ENCODE measurements around the gene MACO1.

MACO1 gene

GRCh38 chr1:25451908-25452307 is 21.2 kb downstream of the MACO1 start:
- no peak for TF ChIP-seq FOXP2 (optimal IDR thresholded peaks at IDR 0.05; ENCODE audit: borderline replicate concordance, extremely low read depth, extremely low read length, insufficient read depth)
- no peak for TF ChIP-seq TAF1 (IDR thresholded peaks at IDR 0.05; ENCODE audit: borderline replicate concordance, insufficient read depth, low read length)
- TF ChIP-seq REST (IDR thresholded peaks at IDR 0.05; ENCODE audit: insufficient read depth in 1 of 2, low read depth in 2 of 2, low read length in 2 of 2): no peak
- TF ChIP-seq POLR2AphosphoS5 (IDR thresholded peaks at IDR 0.05; ENCODE audit: low read depth, low read length): no peak
- TF ChIP-seq SIN3A (IDR thresholded peaks at IDR 0.05; ENCODE audit: borderline replicate concordance, insufficient read depth, low read length): no peak

- TF ChIP-seq REST (IDR thresholded peaks at IDR 0.05; ENCODE audit: insufficient read depth in 1 of 2, low read depth in 2 of 2, low read length in 2 of 2): no peak
- no peak for TF ChIP-seq FOXP2 (optimal IDR thresholded peaks at IDR 0.05; ENCODE audit: borderline replicate concordance, extremely low read depth, extremely low read length, insufficient read depth)
- no peak for TF ChIP-seq TAF1 (IDR thresholded peaks at IDR 0.05; ENCODE audit: borderline replicate concordance, insufficient read depth, low read length)
- no peak for TF ChIP-seq SIN3A (IDR thresholded peaks at IDR 0.05; ENCODE audit: borderline replicate concordance, insufficient read depth, low read length)
- TF ChIP-seq POLR2AphosphoS5 (IDR thresholded peaks at IDR 0.05; ENCODE audit: low read depth, low read length): no peak
These were observed 25.8 kb downstream of the MACO1 start for GRCh38 chr1:25456502-25456901.

GRCh38 chr1:25458541-25459298 is 28.0 kb downstream of the MACO1 start:
- TF ChIP-seq REST (IDR thresholded peaks at IDR 0.05; ENCODE audit: insufficient read depth in 1 of 2, low read depth in 2 of 2, low read length in 2 of 2) (no peak), TAF1 (IDR thresholded peaks at IDR 0.05; ENCODE audit: borderline replicate concordance, insufficient read depth, low read length) (no peak), SIN3A (IDR thresholded peaks at IDR 0.05; ENCODE audit: borderline replicate concordance, insufficient read depth, low read length) (no peak), POLR2AphosphoS5 (IDR thresholded peaks at IDR 0.05; ENCODE audit: low read depth, low read length) (no peak), FOXP2 (optimal IDR thresholded peaks at IDR 0.05; ENCODE audit: borderline replicate concordance, extremely low read depth, extremely low read length, insufficient read depth) (no peak)

DNA sequence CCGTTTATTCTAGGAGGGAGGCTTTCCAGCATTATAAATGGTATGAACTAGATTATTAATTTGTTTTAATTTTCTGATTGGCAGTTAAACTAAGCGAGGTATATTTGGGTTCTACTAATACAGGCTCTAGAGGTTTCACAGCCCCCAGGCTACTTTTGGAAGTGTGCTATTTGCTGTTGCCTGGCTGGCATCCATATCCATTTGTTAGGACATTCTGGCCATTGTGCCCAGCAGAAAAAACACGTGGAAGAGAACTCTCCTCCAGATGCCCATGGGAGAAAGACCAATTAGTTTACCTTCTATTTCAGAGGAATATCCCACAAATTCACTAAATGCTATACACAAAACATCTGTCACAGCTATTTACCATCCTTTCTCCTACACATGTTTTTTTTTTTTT is 29.3 kb downstream of the MACO1 start:
- no peak for TF ChIP-seq REST (IDR thresholded peaks at IDR 0.05; ENCODE audit: insufficient read depth in 1 of 2, low read depth in 2 of 2, low read length in 2 of 2)
- TF ChIP-seq TAF1 (IDR thresholded peaks at IDR 0.05; ENCODE audit: borderline replicate concordance, insufficient read depth, low read length): no peak
- no peak for TF ChIP-seq FOXP2 (optimal IDR thresholded peaks at IDR 0.05; ENCODE audit: borderline replicate concordance, extremely low read depth, extremely low read length, insufficient read depth)
- no peak for TF ChIP-seq POLR2AphosphoS5 (IDR thresholded peaks at IDR 0.05; ENCODE audit: low read depth, low read length)
- TF ChIP-seq SIN3A (IDR thresholded peaks at IDR 0.05; ENCODE audit: borderline replicate concordance, insufficient read depth, low read length): no peak

All from PFSK-1 (cell line).